HepG2 (cell line): ENCODE results near the gene FAM167B. TPM values are rescaled to one million over a fixed set of nuclear protein-coding genes. Genes with fewer than 3 reads are reported as not detected.

Experiments used
- BRD4 ChIP-seq: sonication (generic); formaldehyde crosslinking; IDR thresholded peaks from 2 replicates; pipeline ENCODE4 v1.4.0; 2020; ENCODE audit warnings: missing genetic modification reagents
- DMTF1 ChIP-seq: sonication (generic); formaldehyde crosslinking; IDR thresholded peaks from 2 replicates; pipeline ENCODE4 v1.4.0; 2020; ENCODE audit warnings: mild to moderate bottlenecking, missing genetic modification reagents
- EP300 ChIP-seq, 3 experiments: sonication (generic) in 1 of 3; formaldehyde crosslinking in 1 of 3; IDR thresholded peaks; 2 replicates each; pipeline versions ENCODE4 v1.5.1 to v1.6.1; 2011 to 2020; ENCODE audit warnings: low read depth in 2 of 3, low read length in 2 of 3, borderline replicate concordance in 1 of 3, improper control_type of control experiment in 1 of 3, mild to moderate bottlenecking in 1 of 3, missing genetic modification reagents in 1 of 3, moderate library complexity in 1 of 3
- FOXA1 ChIP-seq, 2 experiments: fragments of 450-650 bp in 1 of 2; sonication (generic) in 1 of 2; formaldehyde crosslinking in 1 of 2; IDR thresholded peaks; 2 replicates each; pipeline versions ENCODE4 v1.4.0 to v1.6.1; 2016 to 2020; ENCODE audit warnings: missing genetic modification reagents in 1 of 2
- GATAD2A ChIP-seq: IDR thresholded peaks from 2 replicates; pipeline ENCODE4 v1.6.1; 2016
- HDAC1 ChIP-seq: sonication (generic); formaldehyde crosslinking; IDR thresholded peaks from 2 replicates; pipeline ENCODE4 v1.5.1; 2020; ENCODE audit warnings: mild to moderate bottlenecking, missing genetic modification reagents
- KLF13 ChIP-seq: sonication (generic); formaldehyde crosslinking; IDR thresholded peaks from 2 replicates; pipeline ENCODE4 v1.4.0; 2020; ENCODE audit warnings: mild to moderate bottlenecking, missing genetic modification reagents
- KLF6 ChIP-seq: IDR thresholded peaks from 2 replicates; pipeline ENCODE4 v1.8.0; 2016; ENCODE audit warnings: missing biosample characterization, missing genetic modification reagents
- MAX ChIP-seq: IDR thresholded peaks from 2 replicates; pipeline ENCODE4 v1.6.1; 2012; ENCODE audit warnings: inconsistent platforms
- MBD4 ChIP-seq: IDR thresholded peaks from 2 replicates; pipeline ENCODE4 v1.6.1; 2012; ENCODE audit warnings: low read length, inconsistent platforms, borderline replicate concordance
- MIER3 ChIP-seq: IDR thresholded peaks from 2 replicates; pipeline ENCODE4 v1.6.1; 2016; ENCODE audit warnings: missing compliant biosample characterization, borderline replicate concordance
- MLLT10 ChIP-seq: sonication (generic); formaldehyde crosslinking; IDR thresholded peaks from 2 replicates; pipeline ENCODE4 v1.4.0; 2020; ENCODE audit warnings: missing genetic modification reagents
- NFE2 ChIP-seq: sonication (generic); formaldehyde crosslinking; IDR thresholded peaks from 2 replicates; pipeline ENCODE4 v1.4.0; 2020; ENCODE audit warnings: missing genetic modification reagents
- NFYB ChIP-seq: sonication (generic); formaldehyde crosslinking; IDR thresholded peaks from 2 replicates; pipeline ENCODE4 v1.4.0; 2020; ENCODE audit warnings: missing genetic modification reagents
- RELA ChIP-seq: sonication (generic); formaldehyde crosslinking; IDR thresholded peaks from 2 replicates; pipeline ENCODE4 v1.4.0; 2020; ENCODE audit warnings: missing genetic modification reagents
- SP2 ChIP-seq: sonication (generic); formaldehyde crosslinking; IDR thresholded peaks from 2 replicates; pipeline ENCODE4 v1.5.1; 2020; ENCODE audit warnings: mild to moderate bottlenecking, missing genetic modification reagents
- TIGD3 ChIP-seq: sonication (generic); formaldehyde crosslinking; IDR thresholded peaks from 2 replicates; pipeline ENCODE4 v1.5.1; 2020; ENCODE audit warnings: mild to moderate bottlenecking, missing genetic modification reagents, borderline replicate concordance
- ZBTB49 ChIP-seq: sonication (generic); formaldehyde crosslinking; IDR thresholded peaks from 2 replicates; pipeline ENCODE4 v1.4.0; 2020; ENCODE audit warnings: missing genetic modification reagents, borderline replicate concordance
- ZBTB7A ChIP-seq: sonication (generic); formaldehyde crosslinking; IDR thresholded peaks from 2 replicates; pipeline ENCODE4 v1.8.0; 2022; ENCODE audit warnings: mild to moderate bottlenecking, missing genetic modification reagents
- ZFP1 ChIP-seq: IDR thresholded peaks from 2 replicates; pipeline ENCODE4 v1.6.1; 2016
- ZNF180 ChIP-seq: sonication (generic); formaldehyde crosslinking; IDR thresholded peaks from 2 replicates; pipeline ENCODE4 v1.4.0; 2020; ENCODE audit warnings: low read depth, missing genetic modification reagents, borderline replicate concordance
- ZNF235 ChIP-seq: sonication (generic); formaldehyde crosslinking; IDR thresholded peaks from 2 replicates; pipeline ENCODE4 v1.8.1; 2023; ENCODE audit warnings: mild to moderate bottlenecking, missing genetic modification reagents, borderline replicate concordance
- ZNF558 ChIP-seq: sonication (generic); formaldehyde crosslinking; IDR thresholded peaks from 2 replicates; pipeline ENCODE4 v1.9.0; 2022; ENCODE audit warnings: mild to moderate bottlenecking, missing genetic modification reagents, borderline replicate concordance
- polyA plus RNA-seq, 8 experiments: library from polyadenylated mRNA; depleted of rRNA in 3 of 8; stranded (reverse) in 7 of 8; unstranded in 1 of 8; fragments of >200 nt; fragmentation: Illumina TruSeq in 4 of 8; extraction: Trizol in 4 of 8; gene quantifications; 2 replicates each; pipeline versions ENCODE4 v1.2.1 to v1.2.3, GENCODE V29; 2011 to 2016; ENCODE audit warnings: low read depth in 4 of 8, missing spikeins in 1 of 8, mixed read lengths in 1 of 8; ENCODE audit not compliant: insufficient read depth in 1 of 8
- total RNA-seq, 5 experiments: library from RNA; depleted of rRNA; stranded (reverse); fragments of >200 nt; fragmentation: Illumina TruSeq; extraction: Trizol; gene quantifications; 2 replicates each; pipeline ENCODE4 v1.2.3, GENCODE V29; 2016; ENCODE audit warnings: low read depth in 1 of 5

Gene FAM167B
- total and polyA plus RNA-seq, 2 of the 13 experiments (the other 11 are each of a cell fraction or from before 2014, with no cell fraction given) = 0.15 to 0.70 TPM

GRCh38 chr1:32241001-32241763 is 5.8 kb upstream of the FAM167B start (continued):
- TF ChIP-seq KLF13 (CRISPR knock-in tag) (no peak), GATAD2A (CRISPR knock-in tag) (peak; percentile 34; the same call in 1 of the 2 replicates), SP2 (CRISPR knock-in tag) (peak; percentile 30; the same call in 1 of the 2 replicates), NFE2 (CRISPR knock-in tag) (no peak), ZNF180 (CRISPR knock-in tag) (no peak), ZBTB49 (CRISPR knock-in tag) (no peak), EP300 (IDR thresholded peaks at IDR 0.05; ENCODE audit: low read depth in 2 of 2, low read length in 2 of 2) (no peak), EP300 (CRISPR knock-in tag; IDR thresholded peaks at IDR 0.05; ENCODE audit: borderline replicate concordance) (no peak), FOXA1 (IDR thresholded peaks at IDR 0.05) (no peak), FOXA1 (CRISPR knock-in tag; IDR thresholded peaks at IDR 0.05) (no peak), ZBTB7A (CRISPR knock-in tag) (0 out of 2 replicates have a peak, but pooled peaks have one; percentile 40), ZFP1 (no peak), ZNF558 (CRISPR knock-in tag) (peak; percentile 44; the same call in 1 of the 2 replicates), MAX (peak; percentile 89), TIGD3 (no peak; the same call in 1 of the 2 replicates), HDAC1 (no peak; the same call in 1 of the 2 replicates), MLLT10 (CRISPR knock-in tag) (no peak), KLF6 (CRISPR knock-in tag) (peak; percentile 68; the same call in 1 of the 2 replicates), MBD4 (no peak), ZNF235 (CRISPR knock-in tag) (no peak), BRD4 (CRISPR knock-in tag) (no peak; the same call in 1 of the 2 replicates), RELA (CRISPR knock-in tag) (no peak), DMTF1 (CRISPR knock-in tag) (no peak), NFYB (CRISPR knock-in tag) (no peak), MIER3 (CRISPR knock-in tag) (no peak)
